ENCODE results near the gene KCNG4. TPM values are rescaled to one million over a fixed set of nuclear protein-coding genes. Genes with fewer than 3 reads are reported as not detected.

KCNG4 gene
- total RNA-seq, 1 donor from 2014 or later: not detected

DNA sequence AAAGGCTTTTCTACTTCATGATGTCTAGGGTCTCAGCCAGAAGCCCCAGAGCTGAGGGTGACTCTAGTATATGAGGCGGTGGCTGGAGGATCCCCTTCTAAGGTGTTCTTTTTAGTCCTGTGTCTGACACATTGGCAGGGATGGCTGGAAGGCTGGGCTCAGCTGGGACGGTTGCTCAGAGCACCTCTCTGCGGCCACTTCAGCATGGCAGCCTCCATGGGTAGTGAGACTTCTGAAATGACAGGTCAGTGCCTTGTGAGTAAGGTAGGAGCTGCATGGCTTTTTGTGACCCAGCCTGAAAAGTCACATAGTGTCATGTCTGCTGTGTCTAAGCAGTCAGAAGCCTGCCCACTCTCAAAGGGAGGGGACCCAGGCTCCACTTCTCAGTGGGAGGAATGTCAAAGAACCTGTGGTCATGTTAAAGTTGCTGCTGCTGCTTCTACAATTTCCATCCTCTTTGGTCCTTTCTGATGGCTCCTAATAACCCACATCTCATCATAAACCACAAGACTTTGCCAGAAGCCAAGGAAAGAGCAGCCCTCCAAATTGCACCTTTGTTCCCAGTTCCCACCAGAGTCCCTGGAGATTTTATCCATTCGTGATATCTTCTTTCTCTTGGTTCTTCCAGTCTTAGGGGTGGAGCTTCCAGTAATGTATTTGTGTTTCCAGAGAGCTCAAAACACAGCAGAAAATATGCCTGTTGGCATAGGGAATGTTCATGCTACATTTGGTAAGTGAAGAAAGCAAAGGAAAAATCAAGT, 15.4 kb upstream of the KCNG4 start:
- no peaks in the 10 kb centered on the region for H3F3A ChIP-seq (ENCODE audit: low read depth)
- Mint-ChIP-seq H3K27ac (no peak overlapping the region), H3K27me3 (ENCODE audit: insufficient read depth, low read depth) (peaks cover 12% of the 10 kb centered on the region), H3K4me1 (peaks cover 15% of the 10 kb centered on the region), H3K36me3 (no peaks in the 10 kb centered on the region), H3K4me3 (no peak overlapping the region), H3K9me3 (no peaks in the 10 kb centered on the region)
- no peak overlapping the region for H3K9ac ChIP-seq
- H3K27ac ChIP-seq: no peak overlapping the region
- H3K9me3 ChIP-seq (ENCODE audit: low read depth): no peaks in the 10 kb centered on the region
- no peaks in the 10 kb centered on the region for H3K36me3 ChIP-seq
- TF ChIP-seq EZH2phosphoT487 (IDR thresholded peaks at IDR 0.05): no peak
- TF ChIP-seq EZH2 (IDR thresholded peaks at IDR 0.05): no peak
- TF ChIP-seq, protein P1, sequence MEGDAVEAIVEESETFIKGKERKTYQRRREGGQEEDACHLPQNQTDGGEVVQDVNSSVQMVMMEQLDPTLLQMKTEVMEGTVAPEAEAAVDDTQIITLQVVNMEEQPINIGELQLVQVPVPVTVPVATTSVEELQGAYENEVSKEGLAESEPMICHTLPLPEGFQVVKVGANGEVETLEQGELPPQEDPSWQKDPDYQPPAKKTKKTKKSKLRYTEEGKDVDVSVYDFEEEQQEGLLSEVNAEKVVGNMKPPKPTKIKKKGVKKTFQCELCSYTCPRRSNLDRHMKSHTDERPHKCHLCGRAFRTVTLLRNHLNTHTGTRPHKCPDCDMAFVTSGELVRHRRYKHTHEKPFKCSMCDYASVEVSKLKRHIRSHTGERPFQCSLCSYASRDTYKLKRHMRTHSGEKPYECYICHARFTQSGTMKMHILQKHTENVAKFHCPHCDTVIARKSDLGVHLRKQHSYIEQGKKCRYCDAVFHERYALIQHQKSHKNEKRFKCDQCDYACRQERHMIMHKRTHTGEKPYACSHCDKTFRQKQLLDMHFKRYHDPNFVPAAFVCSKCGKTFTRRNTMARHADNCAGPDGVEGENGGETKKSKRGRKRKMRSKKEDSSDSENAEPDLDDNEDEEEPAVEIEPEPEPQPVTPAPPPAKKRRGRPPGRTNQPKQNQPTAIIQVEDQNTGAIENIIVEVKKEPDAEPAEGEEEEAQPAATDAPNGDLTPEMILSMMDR (IDR thresholded peaks at IDR 0.05): no peak
- H3K4me2 ChIP-seq: no peak overlapping the region
- H2AFZ ChIP-seq (replicated peaks): no peak overlapping the region
- DNase-seq (ENCODE audit: low spot score): no peak
- no peaks in the 10 kb centered on the region for H3K4me1 ChIP-seq
- no peaks in the 10 kb centered on the region for H4K20me1 ChIP-seq (ENCODE audit: low read depth)
- no peaks in the 10 kb centered on the region for H3K79me2 ChIP-seq (ENCODE audit: low read depth)
- H3K27me3 ChIP-seq: peaks cover 7% of the 10 kb centered on the region
- H3K4me3 ChIP-seq: no peak overlapping the region

DNA sequence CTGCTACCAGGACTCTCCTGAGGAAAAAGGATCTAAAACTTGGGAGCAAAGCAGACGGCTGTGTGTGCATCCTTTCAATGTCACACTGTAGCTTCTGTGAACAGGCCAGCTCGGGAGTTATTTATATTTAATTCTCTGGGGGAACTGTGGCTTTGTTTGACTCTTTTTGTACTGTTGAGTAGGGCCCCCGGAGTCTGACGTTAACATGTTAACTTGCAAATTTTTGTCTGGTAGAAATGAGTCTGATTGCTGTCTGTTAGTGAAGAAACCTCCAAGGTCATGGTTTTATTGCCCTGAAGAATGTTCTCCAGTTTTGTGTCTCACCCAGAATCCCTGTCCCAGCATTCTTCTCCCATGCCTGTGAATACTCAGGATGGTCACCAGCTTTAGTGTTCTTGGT, 14.2 kb upstream of the KCNG4 start:
- Histone ChIP-seq H3K27me3 (peaks cover 7% of the 10 kb centered on the region), H3K9me3 (ENCODE audit: low read depth) (no peaks in the 10 kb centered on the region), H3K27ac (no peak overlapping the region), H3F3A (ENCODE audit: low read depth) (no peaks in the 10 kb centered on the region), H3K4me1 (no peaks in the 10 kb centered on the region), H3K36me3 (no peaks in the 10 kb centered on the region), H2AFZ (replicated peaks) (no peak overlapping the region), H3K79me2 (ENCODE audit: low read depth) (no peaks in the 10 kb centered on the region), H4K20me1 (ENCODE audit: low read depth) (no peaks in the 10 kb centered on the region), H3K4me2 (no peak overlapping the region), H3K9ac (no peak overlapping the region), H3K4me3 (no peak overlapping the region)
- Mint-ChIP-seq H3K9me3 (no peaks in the 10 kb centered on the region), H3K27ac (no peak overlapping the region), H3K27me3 (ENCODE audit: insufficient read depth, low read depth) (peaks cover 7% of the 10 kb centered on the region), H3K36me3 (no peaks in the 10 kb centered on the region), H3K4me1 (peaks cover 15% of the 10 kb centered on the region), H3K4me3 (no peak overlapping the region)
- TF ChIP-seq EZH2phosphoT487 (IDR thresholded peaks at IDR 0.05) (no peak), EZH2 (IDR thresholded peaks at IDR 0.05) (no peak)
- TF ChIP-seq, protein P1 (IDR thresholded peaks at IDR 0.05): no peak
- no peak for DNase-seq (ENCODE audit: low spot score)

DNA sequence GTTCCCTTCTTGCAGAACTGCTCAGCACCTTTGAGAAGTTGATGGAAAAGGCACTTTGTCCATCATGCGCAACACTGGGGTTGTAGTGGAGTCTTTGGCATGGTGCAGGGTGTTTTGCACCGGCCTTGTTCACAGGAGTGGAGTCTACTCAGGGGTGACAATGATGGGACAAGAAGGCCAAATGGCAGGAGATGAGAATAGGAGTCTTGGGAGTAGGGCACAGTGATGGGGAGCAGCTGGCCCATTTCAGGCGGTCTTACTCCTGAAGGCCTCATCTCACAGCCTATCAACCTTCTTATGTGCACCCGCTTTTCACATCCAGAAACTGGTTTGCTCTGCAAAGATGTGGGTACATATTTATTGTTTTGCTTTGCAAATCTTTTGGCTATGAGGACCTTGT, 13.4 kb upstream of the KCNG4 start:
- no peak overlapping the region for H3K27ac ChIP-seq
- DNase-seq (ENCODE audit: low spot score): no peak
- no peak overlapping the region for H3K4me3 ChIP-seq
- no peak overlapping the region for H3K4me2 ChIP-seq
- H3K9ac ChIP-seq: no peak overlapping the region
- Mint-ChIP-seq H3K4me3 (no peak overlapping the region), H3K36me3 (no peaks in the 10 kb centered on the region), H3K4me1 (peaks cover 15% of the 10 kb centered on the region), H3K9me3 (no peaks in the 10 kb centered on the region), H3K27me3 (ENCODE audit: insufficient read depth, low read depth) (peaks cover 7% of the 10 kb centered on the region), H3K27ac (no peak overlapping the region)
- no peaks in the 10 kb centered on the region for H3K79me2 ChIP-seq (ENCODE audit: low read depth)
- TF ChIP-seq, protein P1 (IDR thresholded peaks at IDR 0.05): no peak
- no peak for TF ChIP-seq EZH2 (IDR thresholded peaks at IDR 0.05)
- no peak for TF ChIP-seq EZH2phosphoT487 (IDR thresholded peaks at IDR 0.05)
- no peaks in the 10 kb centered on the region for H3K4me1 ChIP-seq
- H3F3A ChIP-seq (ENCODE audit: low read depth): no peaks in the 10 kb centered on the region
- no peaks in the 10 kb centered on the region for H3K9me3 ChIP-seq (ENCODE audit: low read depth)
- H2AFZ ChIP-seq (replicated peaks): no peak overlapping the region
- no peaks in the 10 kb centered on the region for H3K36me3 ChIP-seq
- peaks cover 7% of the 10 kb centered on the region for H3K27me3 ChIP-seq
- no peaks in the 10 kb centered on the region for H4K20me1 ChIP-seq (ENCODE audit: low read depth)

All from neural progenitor cell (in vitro differentiated cells).